K562 (cell line): Measurements from ENCODE around the gene EFCAB12.

Experiments
- HCFC1 ChIP-seq: IDR thresholded peaks from 2 replicates; pipeline ENCODE4 v1.6.1; 2012; ENCODE audit warnings: low read depth, low read length, improper control_type of control experiment
- MEF2A ChIP-seq: IDR thresholded peaks from 2 replicates; pipeline ENCODE4 v1.6.1; 2011; ENCODE audit warnings: low read depth, mild to moderate bottlenecking, low read length, moderate library complexity; ENCODE audit not compliant: control insufficient read depth
- NCOA2 ChIP-seq, 2 experiments: fragments of 450-650 bp; IDR thresholded peaks; 2 replicates each; pipeline ENCODE4 v1.6.1; 2018; ENCODE audit warnings: mild to moderate bottlenecking in 2 of 2, moderate library complexity in 1 of 2; ENCODE audit not compliant: partially characterized antibody in 2 of 2
- SMARCA5 ChIP-seq: fragments of 450-650 bp; IDR thresholded peaks from 2 replicates; pipeline ENCODE4 v1.6.1; 2016
- TF ChIP-seq, protein P1 (sequence below): sonication (generic); formaldehyde crosslinking; IDR thresholded peaks from 2 replicates; pipeline ENCODE4 v1.8.0; 2022; ENCODE audit warnings: mild to moderate bottlenecking, low read depth, missing genetic modification reagents

DNA sequence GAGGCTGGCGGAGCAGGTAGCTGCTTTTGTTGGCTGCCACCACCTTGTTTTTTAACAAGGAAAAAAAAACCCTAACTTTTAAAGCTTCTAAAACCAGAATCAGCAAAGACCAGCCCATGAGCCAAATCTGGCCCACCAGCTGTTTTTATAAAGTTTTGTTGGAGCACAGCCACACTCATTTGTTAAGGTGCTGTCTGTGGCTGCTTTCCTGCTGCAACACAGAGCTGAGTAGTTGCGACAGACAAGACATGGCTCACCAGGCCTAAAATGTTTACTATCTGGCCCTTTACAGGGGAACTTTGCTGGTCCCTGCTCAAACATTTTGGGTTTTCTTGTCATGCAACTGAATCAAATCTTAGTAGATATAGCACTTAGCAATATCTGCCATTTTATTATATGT is 18.9 kb downstream of the EFCAB12 start:
- TF ChIP-seq NCOA2 (IDR thresholded peaks at IDR 0.05; ENCODE audit: partially characterized antibody in 2 of 2) (no peak), SMARCA5 (no peak), HCFC1 (no peak), MEF2A (no peak)
- TF ChIP-seq, protein P1, sequence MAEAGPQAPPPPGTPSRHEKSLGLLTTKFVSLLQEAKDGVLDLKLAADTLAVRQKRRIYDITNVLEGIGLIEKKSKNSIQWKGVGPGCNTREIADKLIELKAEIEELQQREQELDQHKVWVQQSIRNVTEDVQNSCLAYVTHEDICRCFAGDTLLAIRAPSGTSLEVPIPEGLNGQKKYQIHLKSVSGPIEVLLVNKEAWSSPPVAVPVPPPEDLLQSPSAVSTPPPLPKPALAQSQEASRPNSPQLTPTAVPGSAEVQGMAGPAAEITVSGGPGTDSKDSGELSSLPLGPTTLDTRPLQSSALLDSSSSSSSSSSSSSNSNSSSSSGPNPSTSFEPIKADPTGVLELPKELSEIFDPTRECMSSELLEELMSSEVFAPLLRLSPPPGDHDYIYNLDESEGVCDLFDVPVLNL (CRISPR knock-in tag) = no peak
